Pulmonary artery endothelial cell (primary cell): Measurements from ENCODE around the gene DEFB127. TPM values are rescaled to one million over a fixed set of nuclear protein-coding genes. Genes with fewer than 3 reads are reported as not detected.
"Not testable (repeated sequence)": the region's sequence is repeated elsewhere in the genome, so short reads cannot be mapped to it uniquely, and the experiment has no call there.

Experiments used
- DNase-seq: peaks from one replicate; pipeline ENCODE4 v3.0.0-alpha.2; 2011; ENCODE audit warnings: low read depth, low spot score
- total RNA-seq: library from RNA; depleted of rRNA; stranded (reverse); fragments of >200 nt; gene quantifications from 2 replicates; pipeline ENCODE4 v1.2.3, GENCODE V29; 2014

DEFB127 gene, protein sequence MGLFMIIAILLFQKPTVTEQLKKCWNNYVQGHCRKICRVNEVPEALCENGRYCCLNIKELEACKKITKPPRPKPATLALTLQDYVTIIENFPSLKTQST
- total RNA-seq: not detected in 2 replicates

DNA sequence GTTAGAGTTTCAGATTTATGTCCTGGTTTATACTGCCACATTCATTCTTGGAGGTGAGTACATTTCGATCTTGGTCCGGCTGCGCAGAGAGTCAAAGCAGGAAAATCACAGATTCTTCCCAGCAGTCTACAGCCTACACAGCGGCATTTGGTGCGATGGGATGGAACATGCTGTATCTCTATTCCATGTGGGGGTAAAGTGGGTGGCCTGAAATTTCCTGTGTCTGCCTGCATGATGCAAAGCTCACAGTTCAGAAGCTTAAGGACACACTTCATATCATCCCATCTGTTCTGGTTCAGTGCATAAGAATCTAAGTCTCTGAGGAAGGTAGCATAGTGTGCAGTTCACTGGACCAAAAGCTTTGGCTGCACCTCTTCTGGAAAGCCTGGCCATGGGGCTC, at the start of gene DEFB127:
Gene DEFB127 (plus strand): TSS at position 301 of the 400 bp plus-strand sequence. CDS start 91 bp downstream, at position 392.
- no peak for DNase-seq

DNA sequence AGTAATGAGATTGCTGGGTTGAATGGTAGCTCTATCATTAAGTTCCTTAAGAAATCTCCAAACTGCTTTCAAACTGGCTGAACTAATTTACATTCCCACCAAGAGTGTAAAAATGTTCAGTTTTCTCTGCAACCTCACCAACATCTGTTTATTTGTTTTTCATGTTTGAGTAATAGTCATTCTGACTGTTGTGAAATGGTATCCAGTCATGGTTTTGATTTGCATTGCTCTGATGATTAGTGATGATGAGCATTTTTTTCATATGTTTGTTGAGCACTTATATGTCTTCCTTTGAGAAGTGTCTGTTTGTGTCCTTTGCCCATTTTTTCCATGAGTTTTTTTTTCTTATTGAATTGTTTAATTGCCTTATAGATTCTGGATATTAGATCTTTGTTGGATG, 44.9 kb upstream of the DEFB127 start:
- no peak for DNase-seq

DNA sequence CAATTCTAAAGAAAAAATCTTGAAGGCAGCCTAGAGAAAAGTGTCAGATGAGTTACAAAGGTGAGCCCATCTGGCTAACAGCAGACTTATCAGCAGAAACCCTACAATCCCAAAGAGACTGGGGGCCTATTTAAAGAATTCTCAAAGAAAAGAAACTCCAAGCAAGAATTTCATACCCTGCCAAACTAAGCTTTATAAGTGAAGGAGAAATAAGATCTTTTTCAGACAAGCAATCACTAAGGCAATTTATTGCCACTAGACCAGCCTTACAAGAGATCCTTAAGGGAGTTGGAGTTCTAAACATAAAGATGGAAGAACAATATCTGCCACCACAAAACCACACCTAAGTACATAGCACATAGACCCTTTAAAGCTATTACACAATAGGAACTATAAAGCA, 39.7 kb upstream of the DEFB127 start:
- DNase-seq: no peak

DNA sequence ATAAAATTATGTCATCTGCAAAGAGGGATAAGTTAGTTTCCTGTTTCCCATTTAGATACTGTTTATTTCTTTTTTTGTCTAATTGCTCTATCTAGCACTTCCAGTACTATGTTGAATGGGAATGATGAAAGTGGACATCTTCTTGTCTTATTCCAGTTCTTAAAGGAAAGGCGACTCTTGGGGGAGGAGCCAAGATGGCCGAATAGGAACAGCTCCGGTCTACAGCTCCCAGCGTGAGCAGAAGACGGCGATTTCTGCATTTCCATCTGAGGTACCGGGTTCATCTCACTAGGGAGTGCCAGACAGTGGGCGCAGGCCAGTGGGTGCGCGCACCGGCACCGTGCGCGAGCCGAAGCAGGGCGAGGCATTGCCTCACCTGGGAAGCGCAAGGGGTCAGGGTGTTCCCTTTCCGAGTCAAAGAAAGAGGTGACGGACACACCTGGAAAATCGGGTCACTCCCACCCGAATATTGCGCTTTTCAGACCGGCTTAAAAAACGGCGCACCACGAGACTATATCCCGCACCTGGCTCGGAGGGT, 27.4 kb upstream of the DEFB127 start:
- not testable (repeated sequence) for DNase-seq

DNA sequence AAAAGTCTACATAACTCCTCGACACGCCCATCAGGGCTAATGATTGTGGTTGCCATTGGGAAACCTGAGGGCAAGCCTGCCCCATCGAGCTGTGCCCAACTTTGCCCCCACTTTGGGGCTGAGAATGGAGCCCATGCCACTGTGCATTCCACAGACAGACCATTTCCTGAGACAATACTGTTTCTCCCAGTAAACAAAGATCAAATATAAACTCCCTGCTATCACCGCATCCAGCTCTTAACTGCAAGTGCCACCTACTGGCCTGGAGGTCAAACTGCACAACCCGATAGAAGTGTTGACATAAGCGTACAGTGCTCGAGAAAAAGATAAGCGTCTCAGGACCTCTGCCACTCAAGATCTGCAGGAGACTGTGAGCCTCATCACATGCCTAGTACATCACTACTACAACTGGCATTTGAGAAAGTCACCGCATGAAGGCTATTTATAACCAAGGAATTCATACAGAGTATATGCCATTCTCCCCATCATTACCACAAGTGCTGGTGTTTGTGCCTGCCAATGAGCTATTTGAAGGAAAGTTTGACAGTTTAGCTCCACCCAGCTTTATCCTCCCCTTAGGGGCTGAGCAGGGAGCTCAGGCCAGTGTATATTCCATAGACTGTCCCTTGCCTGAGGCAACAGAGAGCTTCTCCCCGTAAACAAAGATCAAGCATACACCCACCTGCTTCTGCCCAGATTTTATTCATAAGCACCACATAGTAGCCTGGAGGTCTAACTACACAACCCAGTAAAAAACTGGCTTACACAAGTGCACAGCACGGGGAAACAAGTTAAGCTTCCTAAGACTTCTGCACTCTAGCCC, 19.4 kb upstream of the DEFB127 start:
- DNase-seq: no peak

DNA sequence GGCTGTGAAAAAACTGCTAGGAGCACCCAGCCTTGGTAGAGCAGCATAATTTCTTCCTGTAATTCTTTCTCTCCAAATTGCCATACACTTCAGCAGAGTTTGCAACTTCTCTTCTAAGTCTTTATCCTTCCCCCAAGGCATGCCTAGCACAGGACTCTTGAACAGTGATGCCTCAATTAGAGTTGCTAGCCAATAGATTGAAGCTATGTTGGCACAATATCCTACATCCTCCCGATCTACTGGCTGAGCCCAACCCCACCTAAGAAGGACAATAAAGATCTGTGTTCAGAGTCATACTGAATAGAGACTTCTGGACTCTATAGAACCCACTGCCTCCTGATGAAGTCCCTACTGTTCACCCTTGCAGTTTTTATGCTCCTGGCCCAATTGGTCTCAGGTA, 15.0 kb upstream of the DEFB127 start, which contains the start of gene DEFB126:
Gene DEFB126 (plus strand): TSS at position 301 of the 400 bp plus-strand sequence. CDS start 39 bp downstream, at position 340.
- no peak for DNase-seq

DNA sequence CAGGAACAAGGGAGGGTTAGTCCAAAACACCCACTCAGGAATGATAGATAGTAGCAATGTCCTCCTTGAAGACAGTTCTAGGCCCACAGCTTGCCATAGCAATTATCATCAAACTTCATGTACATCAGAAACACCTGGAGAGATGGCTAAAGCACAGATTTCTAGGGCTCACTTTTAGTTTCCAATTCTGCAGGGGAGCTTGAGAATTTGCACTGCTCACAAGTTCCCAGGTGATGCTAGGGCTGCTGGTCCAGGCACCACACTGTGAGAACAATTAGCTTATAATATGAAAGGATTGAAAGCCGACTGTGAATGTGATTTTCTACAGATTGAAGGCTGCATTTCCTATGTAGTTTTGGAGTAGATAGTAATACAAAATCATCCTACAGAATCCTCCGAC, 11.4 kb upstream of the DEFB127 start:
- no peak for DNase-seq

DNA sequence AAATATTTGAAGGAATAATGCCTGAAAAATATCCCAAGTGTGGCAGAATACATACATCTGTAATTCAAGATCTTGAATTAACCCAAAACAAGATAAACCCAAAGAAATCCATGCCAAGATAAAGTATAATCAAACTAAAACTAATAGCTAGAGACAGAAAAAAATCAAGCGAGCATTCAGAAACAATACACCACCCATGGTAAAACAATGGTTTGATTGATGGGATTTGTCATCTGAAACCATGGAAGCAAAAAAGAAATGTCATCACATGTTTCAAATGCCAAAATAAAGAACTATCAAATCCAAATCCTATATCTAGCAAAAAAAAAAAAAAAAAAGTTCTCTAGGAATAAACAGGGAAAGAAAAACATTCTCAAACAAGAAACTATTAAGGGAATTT, 5.1 kb upstream of the DEFB127 start:
- no peak for DNase-seq

DNA sequence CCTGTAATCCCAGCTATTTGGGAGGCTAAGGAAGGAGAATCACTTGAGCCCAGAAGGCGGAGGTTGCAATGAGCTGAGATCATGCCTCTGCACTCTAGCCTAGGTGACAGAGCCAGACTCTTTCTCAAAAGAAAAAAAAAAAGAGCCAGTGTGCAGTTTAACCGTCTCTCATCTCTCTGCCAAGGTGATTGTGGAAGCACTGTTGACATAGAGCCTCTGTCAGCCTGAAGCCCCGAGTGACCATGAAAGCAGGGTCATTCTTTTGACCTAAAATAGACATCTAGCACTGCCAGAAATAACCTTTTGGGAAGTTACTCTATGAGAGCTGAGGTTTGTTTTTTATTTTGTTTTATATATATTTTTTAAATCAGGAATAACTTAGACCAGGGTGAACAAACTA, 7.4 kb downstream of the DEFB127 start:
- no peak for DNase-seq

DNA sequence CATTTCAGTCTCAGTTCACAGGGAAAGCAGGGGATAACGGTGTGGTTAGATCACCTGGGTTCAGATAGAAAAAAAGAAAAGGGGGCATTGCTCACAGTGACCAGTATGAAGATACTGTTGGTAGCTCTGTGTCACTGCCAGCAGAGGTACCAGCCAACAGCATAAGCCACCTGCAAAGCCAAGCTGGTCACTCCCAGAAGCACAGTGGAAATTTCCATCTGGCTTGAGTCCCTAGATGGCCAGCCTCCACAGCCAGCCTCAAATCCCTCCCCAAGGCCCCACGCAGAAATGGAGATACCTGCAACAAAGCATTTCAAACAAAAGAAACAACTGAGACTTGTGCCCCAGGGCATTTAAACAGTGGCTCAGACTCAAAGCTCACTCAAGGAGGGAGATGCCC, 11.6 kb downstream of the DEFB127 start:
- DNase-seq: no peak

DNA sequence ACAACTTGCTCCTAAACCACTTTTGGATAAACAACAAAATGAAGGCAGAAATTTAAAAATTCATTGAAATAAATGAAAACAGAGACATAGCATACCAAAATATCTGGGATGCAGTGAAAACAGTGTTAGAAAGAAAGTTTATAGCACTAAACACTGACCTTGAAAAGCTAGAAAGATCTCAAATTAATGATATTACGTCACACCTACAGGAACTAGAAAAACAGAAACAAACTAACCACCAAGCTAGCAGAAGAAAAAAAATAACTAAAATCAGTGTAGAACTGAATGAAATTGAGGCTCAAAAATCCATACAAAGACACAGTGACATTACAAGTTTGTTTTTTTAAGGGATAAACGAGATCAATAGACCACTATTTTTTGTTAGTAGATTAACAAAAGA, 27.0 kb downstream of the DEFB127 start:
- no peak for DNase-seq

DNA sequence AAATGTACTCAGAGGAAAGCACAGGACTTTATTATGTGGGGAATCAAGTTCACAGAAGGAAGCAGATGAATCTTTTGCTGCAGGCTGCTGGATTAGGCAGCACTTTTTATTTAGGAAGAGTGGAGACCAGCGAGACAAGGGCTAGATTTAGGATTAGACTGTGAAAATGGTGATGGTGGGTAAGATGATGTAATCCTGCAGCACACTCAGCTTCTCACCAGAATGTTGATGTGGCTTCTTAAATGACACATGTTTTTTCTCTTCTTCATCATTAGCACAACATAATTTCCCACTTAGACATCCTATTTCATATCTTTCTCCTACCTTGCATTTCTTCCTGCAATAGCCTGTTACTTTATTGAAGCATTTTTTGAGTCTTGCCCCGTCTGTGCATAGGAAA, 30.5 kb downstream of the DEFB127 start:
- DNase-seq: no peak

DNA sequence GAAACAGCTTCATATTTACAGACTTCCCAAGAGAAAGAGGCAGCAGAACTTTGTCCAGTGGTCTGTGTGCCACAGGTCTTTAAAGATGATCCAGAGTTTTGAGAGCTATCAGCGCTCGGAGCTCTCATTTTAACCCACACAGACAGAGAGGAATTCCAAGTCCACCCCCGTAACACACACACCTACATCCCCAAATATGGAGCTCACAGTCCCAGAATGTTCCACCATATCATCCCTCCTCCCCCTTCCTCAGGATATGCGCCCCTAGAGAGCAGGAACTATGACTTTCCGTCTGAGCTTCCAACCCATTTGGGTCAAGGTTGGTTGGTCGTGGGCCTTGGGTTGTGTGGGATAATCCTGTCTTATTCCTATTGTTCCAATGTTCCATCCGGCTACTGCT, 32.4 kb downstream of the DEFB127 start, which contains the start of gene DEFB128:
Gene DEFB128 (minus strand): TSS at position 101 of the 400 bp plus-strand sequence. CDS start 88 bp downstream, at position 13.
- no peak for DNase-seq

DNA sequence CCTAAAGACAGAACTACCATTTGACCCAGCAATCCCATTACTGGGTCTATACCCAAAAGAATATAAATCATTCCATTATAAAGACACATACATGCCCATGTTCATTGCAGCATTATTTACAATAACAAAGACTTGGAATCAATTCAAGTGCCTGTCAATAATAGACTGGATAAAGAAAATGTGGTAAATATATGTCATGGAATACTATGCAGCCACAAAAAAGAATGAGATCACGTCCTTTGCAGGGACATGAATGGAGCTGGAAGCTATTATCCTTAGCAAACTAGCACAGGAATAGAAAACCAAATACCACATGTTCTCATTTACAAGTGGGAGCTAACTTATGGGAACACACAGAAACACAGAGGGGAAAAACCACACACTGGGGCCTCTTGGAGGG, 41.0 kb downstream of the DEFB127 start:
- no peak for DNase-seq

DNA sequence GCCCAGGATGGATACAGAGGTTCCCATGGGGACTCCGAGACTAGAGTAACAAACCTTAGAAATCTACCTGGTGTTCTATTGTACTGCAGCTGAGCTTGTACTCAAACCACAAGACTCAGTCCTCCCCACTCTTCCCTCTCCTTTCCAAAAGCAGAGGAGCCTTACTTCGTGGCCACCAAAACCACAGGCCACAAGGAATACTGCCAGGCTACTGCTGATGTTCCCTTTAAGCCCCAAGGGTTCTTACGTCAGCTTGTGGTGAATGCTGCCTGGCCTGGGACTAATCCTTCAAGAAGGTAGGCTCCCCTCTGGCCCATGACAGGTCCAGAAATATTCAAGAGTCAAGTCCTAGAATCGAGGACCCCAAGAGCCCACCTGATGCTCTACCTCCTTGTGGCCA, 42.7 kb downstream of the DEFB127 start:
- no peak for DNase-seq

DNA sequence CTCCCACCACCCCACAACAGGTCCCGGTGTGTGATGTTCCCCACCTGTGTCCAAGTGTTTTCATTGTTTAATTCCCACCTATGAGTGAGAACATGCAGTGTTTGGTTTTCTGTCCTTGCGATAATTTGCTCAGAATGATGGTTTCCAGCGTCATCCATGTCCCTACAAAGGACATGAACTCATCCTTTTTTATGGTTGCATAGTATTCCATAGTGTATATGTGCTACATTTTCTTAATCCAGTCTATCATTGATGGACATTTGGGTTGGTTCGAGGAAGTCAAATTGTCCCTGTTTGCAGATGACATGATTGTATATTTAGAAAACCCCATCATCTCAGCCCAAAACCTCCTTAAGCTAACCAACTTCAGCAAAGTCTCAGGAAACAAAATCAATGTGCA, 46.4 kb downstream of the DEFB127 start:
- not testable (repeated sequence) for DNase-seq

Other genes starting within 250 kb of the DEFB127 start
- not detected in 2 replicates for gene DEFB125, start 69.8 kb upstream of the DEFB127 start, total RNA-seq
- not detected in 2 replicates for gene DEFB126, start 14.9 kb upstream of the DEFB127 start, total RNA-seq
- not detected in 2 replicates for gene DEFB128, start 32.3 kb downstream of the DEFB127 start, total RNA-seq
- not detected in 2 replicates for gene DEFB129, start 69.8 kb downstream of the DEFB127 start, total RNA-seq
- gene DEFB132, start 100.3 kb downstream of the DEFB127 start, total RNA-seq: not detected in 2 replicates
- 2.3 and 3.0 TPM in 2 replicates for gene C20orf96, start 133.3 kb downstream of the DEFB127 start, total RNA-seq
- gene ZCCHC3, start 140.1 kb downstream of the DEFB127 start, total RNA-seq: 19.0 and 25.6 TPM in 2 replicates
- 4.3 and 5.6 TPM in 2 replicates for gene SOX12, start 168.1 kb downstream of the DEFB127 start, total RNA-seq
- 15.2 and 19.0 TPM in 2 replicates for gene NRSN2, start 189.7 kb downstream of the DEFB127 start, total RNA-seq
- gene TRIB3, start 223.3 kb downstream of the DEFB127 start, total RNA-seq: 45.9 and 62.9 TPM in 2 replicates